K562 (cell line): ENCODE results near the gene CAGE1. TPM values are rescaled to one million over a fixed set of nuclear protein-coding genes. Genes with fewer than 3 reads are reported as not detected.
A peak's percentile ranks its signal among the peaks of the same experiment; 100 is the strongest.

Source experiments
- CREB3 ChIP-seq: fragments of 450-650 bp; conservative IDR thresholded peaks from 2 replicates; pipeline ENCODE4 v1.6.1; 2016; ENCODE audit warnings: missing genetic modification characterization, low read depth, mild to moderate bottlenecking, missing compliant biosample characterization, moderate library complexity
- CTBP1 ChIP-seq: fragments of 450-650 bp; IDR thresholded peaks from 2 replicates; pipeline ENCODE4 v1.6.1; 2016; ENCODE audit warnings: borderline replicate concordance
- DACH1 ChIP-seq: fragments of 450-650 bp; IDR thresholded peaks from 2 replicates; pipeline ENCODE4 v1.6.1; 2018; ENCODE audit not compliant: partially characterized antibody
- FOS ChIP-seq: IDR thresholded peaks from 3 replicates; pipeline ENCODE4 v1.6.1; 2011; ENCODE audit not compliant: insufficient read length; ENCODE audit errors: extremely low read depth
- FOXA1 ChIP-seq: fragments of 450-650 bp; IDR thresholded peaks from 2 replicates; pipeline ENCODE4 v1.6.1; 2016; ENCODE audit warnings: mild to moderate bottlenecking, borderline replicate concordance
- FOXK1 ChIP-seq: sonication (generic); formaldehyde crosslinking; IDR thresholded peaks from 2 replicates; pipeline ENCODE4 v1.8.0; 2022; ENCODE audit warnings: missing genetic modification reagents, mild to moderate bottlenecking, borderline replicate concordance
- JUN ChIP-seq, 2 experiments: sonication (generic) in 1 of 2; formaldehyde crosslinking in 1 of 2; IDR thresholded peaks; 2 replicates each; pipeline versions ENCODE4 v1.6.1 to v1.8.0; 2012 to 2022; ENCODE audit warnings: borderline replicate concordance in 2 of 2, mild to moderate bottlenecking in 2 of 2, improper control_type of control experiment in 1 of 2, low read depth in 1 of 2, low read length in 1 of 2, missing genetic modification reagents in 1 of 2
- MXI1 ChIP-seq: IDR thresholded peaks from 2 replicates; pipeline ENCODE4 v1.6.1; 2011; ENCODE audit warnings: low read depth, mild to moderate bottlenecking, improper control_type of control experiment, low read length
- NELFE ChIP-seq: IDR thresholded peaks from 2 replicates; pipeline ENCODE4 v1.6.1; 2011; ENCODE audit warnings: mild to moderate bottlenecking; ENCODE audit not compliant: insufficient read depth, insufficient read length
- NRF1 ChIP-seq, 2 experiments: fragments of 450-650 bp; IDR thresholded peaks in 1 of 2; conservative IDR thresholded peaks in 1 of 2; 2 replicates each; pipeline ENCODE4 v1.6.1; 2014; ENCODE audit warnings: mild to moderate bottlenecking in 2 of 2
- PKNOX1 ChIP-seq: fragments of 450-650 bp; IDR thresholded peaks from 2 replicates; pipeline ENCODE4 v1.6.1; 2016
- POLR2A ChIP-seq: fragments of 450-650 bp; conservative IDR thresholded peaks from 2 replicates; pipeline ENCODE4 v1.6.1; 2016
- RB1 ChIP-seq: fragments of 450-650 bp; IDR thresholded peaks from 2 replicates; pipeline ENCODE4 v1.6.1; 2017; ENCODE audit warnings: low read depth, mild to moderate bottlenecking
- RNF2 ChIP-seq: sonication (generic); IDR thresholded peaks from 2 replicates; pipeline ENCODE4 v1.6.1; 2016
- SIN3A ChIP-seq, 2 experiments: fragments of 150-350 bp in 1 of 2; IDR thresholded peaks; 2 replicates each; pipeline ENCODE4 v1.6.1; 2011 to 2016; ENCODE audit warnings: borderline replicate concordance in 2 of 2, low read depth in 2 of 2, low read length in 2 of 2, mild to moderate bottlenecking in 2 of 2, moderate library complexity in 2 of 2; ENCODE audit not compliant: control insufficient read depth in 1 of 2
- SMARCE1 ChIP-seq: fragments of 450-650 bp; IDR thresholded peaks from 2 replicates; pipeline ENCODE4 v1.7.1; 2016; ENCODE audit warnings: mild to moderate bottlenecking
- SNIP1 ChIP-seq: fragments of 450-650 bp; IDR thresholded peaks from 2 replicates; pipeline ENCODE4 v1.7.1; 2017; ENCODE audit warnings: low read depth, mild to moderate bottlenecking
- THAP12 ChIP-seq: fragments of 250-450 bp; sonication (Bioruptor Pico); IDR thresholded peaks from 2 replicates; pipeline ENCODE4 v1.9.0; 2021; ENCODE audit warnings: mild to moderate bottlenecking, inconsistent platforms
- TRIM28 ChIP-seq: fragments of 450-650 bp; IDR thresholded peaks from 2 replicates; pipeline ENCODE4 v1.6.1; 2017
- USF2 ChIP-seq: sonication (generic); formaldehyde crosslinking; IDR thresholded peaks from 2 replicates; pipeline ENCODE4 v1.5.0; 2020; ENCODE audit warnings: missing genetic modification reagents
- ZNF280B ChIP-seq: fragments of 250-450 bp; sonication (Bioruptor Pico); IDR thresholded peaks from 2 replicates; pipeline ENCODE4 v1.5.1; 2021; ENCODE audit warnings: mild to moderate bottlenecking
- ZNF354B ChIP-seq: fragments of 250-450 bp; sonication (Bioruptor Pico); IDR thresholded peaks from 2 replicates; pipeline ENCODE4 v1.4.0; 2020
- polyA plus RNA-seq, 8 experiments: library from polyadenylated mRNA; depleted of rRNA in 4 of 8; stranded (reverse) in 5 of 8; unstranded in 3 of 8; fragments of >200 nt; fragmentation: Nextera tagmentation in 2 of 8; fragmentation: Illumina TruSeq in 1 of 8; extraction: Ambion mirVana in 2 of 8; extraction: Trizol in 1 of 8; gene quantifications; 2 replicates each; pipeline versions ENCODE4 v1.2.1 to v1.2.3, GENCODE V29; 2011 to 2014; ENCODE audit warnings: inconsistent platforms in 1 of 8, missing spikeins in 1 of 8
- total RNA-seq, 7 experiments: library from RNA; depleted of rRNA in 6 of 7; stranded (reverse); fragments of >200 nt in 6 of 7; fragmentation: Illumina TruSeq in 2 of 7; extraction: Trizol in 2 of 7; gene quantifications; 2 replicates each; pipeline versions ENCODE4 v1.2.1 to v1.2.3, GENCODE V29; 2011 to 2021; ENCODE audit warnings: low replicate concordance in 1 of 7

Gene CAGE1
- total and polyA plus RNA-seq, 9 of the 15 experiments (the other 6 are each of a cell fraction or from before 2014, with no cell fraction given) = 0.13 to 0.33 (median 0.18) TPM; not detected in 4

GRCh38 chr6:7389451-7390225, at the start of gene CAGE1, which contains the start of gene RIOK1 (continued):
- TF ChIP-seq TRIM28 (peak; percentile 52; the same call in 1 of the 2 replicates), SNIP1 (no peak), ZNF354B (CRISPR knock-in tag) (no peak), FOXA1 (no peak), SMARCE1 (no peak; the same call in 1 of the 2 replicates), NELFE (no peak), CREB3 (0 out of 2 replicates have a peak, but pooled peaks have one; percentile 27), NRF1 (conservative IDR thresholded peaks at IDR 0.05 in 1 of 2, IDR thresholded peaks at IDR 0.05 in 1 of 2) (peak; percentile 71 to 77), PKNOX1 (peak; percentile 77), THAP12 (CRISPR knock-in tag) (peak; percentile 21; the same call in 1 of the 2 replicates), ZNF280B (CRISPR knock-in tag) (no peak), POLR2A (peak; percentile 98), SIN3A (IDR thresholded peaks at IDR 0.05; ENCODE audit: borderline replicate concordance in 2 of 2, control insufficient read depth in 1 of 2, low read depth in 2 of 2, low read length in 2 of 2) (peak; percentile 84 to 93; a peak in 3 of 4 replicates), FOXK1 (CRISPR knock-in tag) (peak; percentile 75; the same call in 1 of the 2 replicates), JUN (IDR thresholded peaks at IDR 0.05; ENCODE audit: borderline replicate concordance, low read depth, low read length) (peak; percentile 53; the same call in 1 of the 2 replicates), JUN (CRISPR knock-in tag; IDR thresholded peaks at IDR 0.05; ENCODE audit: borderline replicate concordance) (peak; percentile 15; the same call in 1 of the 2 replicates), FOS (no peak), RNF2 (no peak; the same call in 1 of the 2 replicates), MXI1 (peak; percentile 72; the same call in 1 of the 2 replicates), CTBP1 (peak; percentile 77), DACH1 (peak; percentile 78), RB1 (peak; percentile 75), USF2 (peak; percentile 17; the same call in 1 of the 2 replicates)
